ENCODE data around the gene CLSTN1. TPM values are rescaled to one million over a fixed set of nuclear protein-coding genes. Genes with fewer than 3 reads are reported as not detected.

CLSTN1 gene
- total and polyA plus RNA-seq, 4 donors = 3.1 to 13.4 (median 8.8) TPM

GRCh38 chr1:9843576-9843945, 19.8 kb upstream of the CLSTN1 start (continued):
- TF ChIP-seq, protein P1, sequence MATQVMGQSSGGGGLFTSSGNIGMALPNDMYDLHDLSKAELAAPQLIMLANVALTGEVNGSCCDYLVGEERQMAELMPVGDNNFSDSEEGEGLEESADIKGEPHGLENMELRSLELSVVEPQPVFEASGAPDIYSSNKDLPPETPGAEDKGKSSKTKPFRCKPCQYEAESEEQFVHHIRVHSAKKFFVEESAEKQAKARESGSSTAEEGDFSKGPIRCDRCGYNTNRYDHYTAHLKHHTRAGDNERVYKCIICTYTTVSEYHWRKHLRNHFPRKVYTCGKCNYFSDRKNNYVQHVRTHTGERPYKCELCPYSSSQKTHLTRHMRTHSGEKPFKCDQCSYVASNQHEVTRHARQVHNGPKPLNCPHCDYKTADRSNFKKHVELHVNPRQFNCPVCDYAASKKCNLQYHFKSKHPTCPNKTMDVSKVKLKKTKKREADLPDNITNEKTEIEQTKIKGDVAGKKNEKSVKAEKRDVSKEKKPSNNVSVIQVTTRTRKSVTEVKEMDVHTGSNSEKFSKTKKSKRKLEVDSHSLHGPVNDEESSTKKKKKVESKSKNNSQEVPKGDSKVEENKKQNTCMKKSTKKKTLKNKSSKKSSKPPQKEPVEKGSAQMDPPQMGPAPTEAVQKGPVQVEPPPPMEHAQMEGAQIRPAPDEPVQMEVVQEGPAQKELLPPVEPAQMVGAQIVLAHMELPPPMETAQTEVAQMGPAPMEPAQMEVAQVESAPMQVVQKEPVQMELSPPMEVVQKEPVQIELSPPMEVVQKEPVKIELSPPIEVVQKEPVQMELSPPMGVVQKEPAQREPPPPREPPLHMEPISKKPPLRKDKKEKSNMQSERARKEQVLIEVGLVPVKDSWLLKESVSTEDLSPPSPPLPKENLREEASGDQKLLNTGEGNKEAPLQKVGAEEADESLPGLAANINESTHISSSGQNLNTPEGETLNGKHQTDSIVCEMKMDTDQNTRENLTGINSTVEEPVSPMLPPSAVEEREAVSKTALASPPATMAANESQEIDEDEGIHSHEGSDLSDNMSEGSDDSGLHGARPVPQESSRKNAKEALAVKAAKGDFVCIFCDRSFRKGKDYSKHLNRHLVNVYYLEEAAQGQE (IDR thresholded peaks at IDR 0.05) = no peak
- no peak for TF ChIP-seq RAD21 (IDR thresholded peaks at IDR 0.05)
- no peak for TF ChIP-seq HNF4G (IDR thresholded peaks at IDR 0.05)
- no peak for TF ChIP-seq SP1 (IDR thresholded peaks at IDR 0.05)
- no peak for TF ChIP-seq NR2F2 (IDR thresholded peaks at IDR 0.05)
- no peak for TF ChIP-seq GABPA (IDR thresholded peaks at IDR 0.05 in 1 of 2, conservative IDR thresholded peaks at IDR 0.05 in 1 of 2)
- TF ChIP-seq HNF4A (conservative IDR thresholded peaks at IDR 0.05) = no peak

GRCh38 chr1:9842781-9843575, 19.2 kb upstream of the CLSTN1 start:
- DNase-seq (ENCODE audit: low spot score) = peak; percentile 22
- TF ChIP-seq RAD21 (IDR thresholded peaks at IDR 0.05) = no peak
- no peak for TF ChIP-seq NR2F2 (IDR thresholded peaks at IDR 0.05)
- no peak for TF ChIP-seq RXRA (IDR thresholded peaks at IDR 0.05)
- TF ChIP-seq, protein P2, sequence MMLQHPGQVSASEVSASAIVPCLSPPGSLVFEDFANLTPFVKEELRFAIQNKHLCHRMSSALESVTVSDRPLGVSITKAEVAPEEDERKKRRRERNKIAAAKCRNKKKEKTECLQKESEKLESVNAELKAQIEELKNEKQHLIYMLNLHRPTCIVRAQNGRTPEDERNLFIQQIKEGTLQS (IDR thresholded peaks at IDR 0.05) = no peak
- TF ChIP-seq YY1 (IDR thresholded peaks at IDR 0.05) = no peak
- TF ChIP-seq, protein P1 (IDR thresholded peaks at IDR 0.05) = no peak
- no peak for TF ChIP-seq SP1 (IDR thresholded peaks at IDR 0.05)
- TF ChIP-seq, protein P3, sequence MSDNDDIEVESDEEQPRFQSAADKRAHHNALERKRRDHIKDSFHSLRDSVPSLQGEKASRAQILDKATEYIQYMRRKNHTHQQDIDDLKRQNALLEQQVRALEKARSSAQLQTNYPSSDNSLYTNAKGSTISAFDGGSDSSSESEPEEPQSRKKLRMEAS (IDR thresholded peaks at IDR 0.05) = no peak
- TF ChIP-seq EGR1 (IDR thresholded peaks at IDR 0.05; ENCODE audit: low read depth in 2 of 2) = no peak
- no peak for TF ChIP-seq HNF4A (conservative IDR thresholded peaks at IDR 0.05)
- TF ChIP-seq FOXA1 (IDR thresholded peaks at IDR 0.05) = no peak
- TF ChIP-seq TAF1 (conservative IDR thresholded peaks at IDR 0.05) = no peak
- no peak for TF ChIP-seq ZBTB33 (IDR thresholded peaks at IDR 0.05)
- TF ChIP-seq, protein P4, sequence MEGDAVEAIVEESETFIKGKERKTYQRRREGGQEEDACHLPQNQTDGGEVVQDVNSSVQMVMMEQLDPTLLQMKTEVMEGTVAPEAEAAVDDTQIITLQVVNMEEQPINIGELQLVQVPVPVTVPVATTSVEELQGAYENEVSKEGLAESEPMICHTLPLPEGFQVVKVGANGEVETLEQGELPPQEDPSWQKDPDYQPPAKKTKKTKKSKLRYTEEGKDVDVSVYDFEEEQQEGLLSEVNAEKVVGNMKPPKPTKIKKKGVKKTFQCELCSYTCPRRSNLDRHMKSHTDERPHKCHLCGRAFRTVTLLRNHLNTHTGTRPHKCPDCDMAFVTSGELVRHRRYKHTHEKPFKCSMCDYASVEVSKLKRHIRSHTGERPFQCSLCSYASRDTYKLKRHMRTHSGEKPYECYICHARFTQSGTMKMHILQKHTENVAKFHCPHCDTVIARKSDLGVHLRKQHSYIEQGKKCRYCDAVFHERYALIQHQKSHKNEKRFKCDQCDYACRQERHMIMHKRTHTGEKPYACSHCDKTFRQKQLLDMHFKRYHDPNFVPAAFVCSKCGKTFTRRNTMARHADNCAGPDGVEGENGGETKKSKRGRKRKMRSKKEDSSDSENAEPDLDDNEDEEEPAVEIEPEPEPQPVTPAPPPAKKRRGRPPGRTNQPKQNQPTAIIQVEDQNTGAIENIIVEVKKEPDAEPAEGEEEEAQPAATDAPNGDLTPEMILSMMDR (IDR thresholded peaks at IDR 0.05; ENCODE audit: low read depth, low read length, missing input control) = no peak
- no peak for TF ChIP-seq HNF4G (IDR thresholded peaks at IDR 0.05)
- no peak for TF ChIP-seq JUND (IDR thresholded peaks at IDR 0.05)
- no peak for TF ChIP-seq FOXA2 (IDR thresholded peaks at IDR 0.05)
- no peak for TF ChIP-seq GABPA (IDR thresholded peaks at IDR 0.05 in 1 of 2, conservative IDR thresholded peaks at IDR 0.05 in 1 of 2)
- no peaks in the 10 kb centered on the region for H3K27me3 ChIP-seq (ENCODE audit: control insufficient read depth in 4 of 4, insufficient read depth in 4 of 4, low read length in 3 of 4)
- H3K4me3 ChIP-seq (ENCODE audit: low read depth in 1 of 3, low read length in 3 of 3) = no peak overlapping the region
- H3K27ac ChIP-seq (ENCODE audit: low read depth in 1 of 2, low read length in 2 of 2) = no peak overlapping the region
- H3K36me3 ChIP-seq (ENCODE audit: control insufficient read depth in 4 of 4, insufficient read depth in 3 of 4, low read depth in 1 of 4, low read length in 3 of 4) = no peaks in the 10 kb centered on the region
- WGBS = 83% methylated on average over 20 of the region's 20 CpGs
- no peaks in the 10 kb centered on the region for H3K4me1 ChIP-seq (ENCODE audit: control insufficient read depth in 4 of 4, insufficient read depth in 4 of 4, low read length in 3 of 4)
- H3K9me3 ChIP-seq (ENCODE audit: control insufficient read depth in 4 of 4, low read length in 3 of 4) = no peaks in the 10 kb centered on the region
- H3K9ac ChIP-seq (ENCODE audit: low read depth in 1 of 2, low read length in 2 of 2) = no peak overlapping the region

Measured in liver (tissue), 9 donors.